K562 (cell line): ENCODE data around the gene IL15RA. TPM values are rescaled to one million over a fixed set of nuclear protein-coding genes. Genes with fewer than 3 reads are reported as not detected.
A peak's percentile ranks its signal among the peaks of the same experiment; 100 is the strongest.

Experiments used
- E2F3 ChIP-seq: fragments of 250-450 bp; sonication (Bioruptor Pico); IDR thresholded peaks from 2 replicates; pipeline ENCODE4 v1.4.0; 2020; ENCODE audit warnings: mild to moderate bottlenecking
- ELF4 ChIP-seq: fragments of 450-650 bp; formaldehyde crosslinking; IDR thresholded peaks from 2 replicates; pipeline ENCODE4 v1.4.0; 2022; ENCODE audit warnings: missing genetic modification characterization
- HMBOX1 ChIP-seq: sonication (generic); IDR thresholded peaks from 2 replicates; pipeline ENCODE4 v1.6.1; 2016
- ILK ChIP-seq: fragments of 450-650 bp; IDR thresholded peaks from 2 replicates; pipeline ENCODE4 v1.6.1; 2016; ENCODE audit warnings: missing genetic modification characterization, low read depth, mild to moderate bottlenecking, missing compliant biosample characterization, moderate library complexity, borderline replicate concordance
- KDM4B ChIP-seq, 2 experiments: fragments of 450-650 bp in 1 of 2; sonication (generic) in 1 of 2; IDR thresholded peaks; 2 replicates each; pipeline ENCODE4 v1.6.1; 2016 to 2017; ENCODE audit warnings: borderline replicate concordance in 2 of 2, antibody characterized with exemption in 1 of 2, low read depth in 1 of 2, mild to moderate bottlenecking in 1 of 2
- MLX ChIP-seq, 2 experiments: fragments of 450-650 bp in 1 of 2; sonication (generic) in 1 of 2; formaldehyde crosslinking; conservative IDR thresholded peaks; 2 replicates each; pipeline versions ENCODE4 v1.4.0 to v1.8.1; 2020 to 2022; ENCODE audit warnings: mild to moderate bottlenecking in 1 of 2, missing genetic modification reagents in 1 of 2
- THRAP3 ChIP-seq: fragments of 450-650 bp; IDR thresholded peaks from 2 replicates; pipeline ENCODE4 v1.6.1; 2016; ENCODE audit warnings: mild to moderate bottlenecking, inconsistent platforms, borderline replicate concordance
- ZC3H4 ChIP-seq: sonication (generic); formaldehyde crosslinking; IDR thresholded peaks from 2 replicates; pipeline ENCODE4 v1.9.0; 2021; ENCODE audit warnings: missing genetic modification reagents, borderline replicate concordance
- polyA plus RNA-seq, 8 experiments: library from polyadenylated mRNA; depleted of rRNA in 4 of 8; stranded (reverse) in 5 of 8; unstranded in 3 of 8; fragments of >200 nt; fragmentation: Nextera tagmentation in 2 of 8; fragmentation: Illumina TruSeq in 1 of 8; extraction: Ambion mirVana in 2 of 8; extraction: Trizol in 1 of 8; gene quantifications; 2 replicates each; pipeline versions ENCODE4 v1.2.1 to v1.2.3, GENCODE V29; 2011 to 2014; ENCODE audit warnings: inconsistent platforms in 1 of 8, missing spikeins in 1 of 8
- total RNA-seq, 7 experiments: library from RNA; depleted of rRNA in 6 of 7; stranded (reverse); fragments of >200 nt in 6 of 7; fragmentation: Illumina TruSeq in 2 of 7; extraction: Trizol in 2 of 7; gene quantifications; 2 replicates each; pipeline versions ENCODE4 v1.2.1 to v1.2.3, GENCODE V29; 2011 to 2021; ENCODE audit warnings: low replicate concordance in 1 of 7
- TF ChIP-seq, protein P1 (sequence below): sonication (generic); formaldehyde crosslinking; IDR thresholded peaks from 2 replicates; pipeline ENCODE4 v1.9.0; 2022; ENCODE audit warnings: mild to moderate bottlenecking, missing genetic modification reagents
- TF ChIP-seq, protein P2 (sequence below), 2 experiments: fragments of 450-650 bp; formaldehyde crosslinking in 1 of 2; IDR thresholded peaks; 2 replicates each; pipeline versions ENCODE4 v1.4.0 to v1.6.1; 2014 to 2020; ENCODE audit warnings: mild to moderate bottlenecking in 2 of 2, borderline replicate concordance in 1 of 2, low read depth in 1 of 2

Gene IL15RA
- total and polyA plus RNA-seq, 9 of the 15 experiments (the other 6 are each of a cell fraction or from before 2014, with no cell fraction given), result 1.2 to 11.7 (median 8.0) TPM

DNA sequence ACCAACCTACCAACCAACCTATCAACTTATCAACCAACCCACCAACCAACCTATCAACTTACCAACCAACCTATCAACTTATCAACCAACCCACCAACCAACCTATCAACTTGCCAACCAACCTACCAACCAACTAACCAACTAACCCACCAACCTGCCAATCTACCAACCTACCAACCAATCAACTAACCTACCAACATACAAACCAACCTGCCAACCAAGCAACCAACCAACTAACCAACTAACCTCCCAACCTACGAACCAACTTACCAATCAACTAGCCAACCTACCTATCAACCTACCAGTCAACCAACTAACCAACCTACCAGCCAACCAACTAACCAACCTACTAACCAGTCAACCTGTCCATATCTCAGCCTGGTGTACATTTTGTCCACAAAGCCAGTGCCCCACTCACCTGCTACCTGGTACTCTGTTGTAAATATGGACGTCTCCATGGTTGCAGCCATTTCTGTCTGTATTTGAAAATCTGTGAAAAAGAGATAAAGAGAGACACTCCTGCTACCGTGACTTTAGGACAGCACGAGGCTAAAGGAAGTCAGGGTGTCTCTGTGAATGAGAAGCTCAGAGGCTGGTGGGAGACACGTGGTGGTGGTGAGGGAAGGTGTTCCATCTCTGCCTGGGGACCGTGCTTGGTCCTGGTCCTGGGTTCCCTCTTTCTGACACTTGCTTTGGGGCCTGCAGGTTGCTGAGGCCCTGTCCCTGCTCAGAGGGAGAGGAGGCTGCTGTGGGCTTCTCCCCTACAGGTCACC lies 41.9 kb upstream of the IL15RA start (continued):
- TF ChIP-seq, protein P1, sequence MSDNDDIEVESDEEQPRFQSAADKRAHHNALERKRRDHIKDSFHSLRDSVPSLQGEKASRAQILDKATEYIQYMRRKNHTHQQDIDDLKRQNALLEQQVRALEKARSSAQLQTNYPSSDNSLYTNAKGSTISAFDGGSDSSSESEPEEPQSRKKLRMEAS (CRISPR knock-in tag), result peak; percentile 84
- TF ChIP-seq ILK (tag) (no peak), ELF4 (CRISPR knock-in tag) (peak; percentile 22; the same call in 1 of the 2 replicates), KDM4B (IDR thresholded peaks at IDR 0.05; ENCODE audit: borderline replicate concordance in 2 of 2, low read depth in 1 of 2) (no peak), HMBOX1 (peak; percentile 100), MLX (CRISPR knock-in tag; conservative IDR thresholded peaks at IDR 0.05) (no peak), ZC3H4 (no peak), E2F3 (CRISPR knock-in tag) (no peak), THRAP3 (no peak)
- TF ChIP-seq, protein P2, sequence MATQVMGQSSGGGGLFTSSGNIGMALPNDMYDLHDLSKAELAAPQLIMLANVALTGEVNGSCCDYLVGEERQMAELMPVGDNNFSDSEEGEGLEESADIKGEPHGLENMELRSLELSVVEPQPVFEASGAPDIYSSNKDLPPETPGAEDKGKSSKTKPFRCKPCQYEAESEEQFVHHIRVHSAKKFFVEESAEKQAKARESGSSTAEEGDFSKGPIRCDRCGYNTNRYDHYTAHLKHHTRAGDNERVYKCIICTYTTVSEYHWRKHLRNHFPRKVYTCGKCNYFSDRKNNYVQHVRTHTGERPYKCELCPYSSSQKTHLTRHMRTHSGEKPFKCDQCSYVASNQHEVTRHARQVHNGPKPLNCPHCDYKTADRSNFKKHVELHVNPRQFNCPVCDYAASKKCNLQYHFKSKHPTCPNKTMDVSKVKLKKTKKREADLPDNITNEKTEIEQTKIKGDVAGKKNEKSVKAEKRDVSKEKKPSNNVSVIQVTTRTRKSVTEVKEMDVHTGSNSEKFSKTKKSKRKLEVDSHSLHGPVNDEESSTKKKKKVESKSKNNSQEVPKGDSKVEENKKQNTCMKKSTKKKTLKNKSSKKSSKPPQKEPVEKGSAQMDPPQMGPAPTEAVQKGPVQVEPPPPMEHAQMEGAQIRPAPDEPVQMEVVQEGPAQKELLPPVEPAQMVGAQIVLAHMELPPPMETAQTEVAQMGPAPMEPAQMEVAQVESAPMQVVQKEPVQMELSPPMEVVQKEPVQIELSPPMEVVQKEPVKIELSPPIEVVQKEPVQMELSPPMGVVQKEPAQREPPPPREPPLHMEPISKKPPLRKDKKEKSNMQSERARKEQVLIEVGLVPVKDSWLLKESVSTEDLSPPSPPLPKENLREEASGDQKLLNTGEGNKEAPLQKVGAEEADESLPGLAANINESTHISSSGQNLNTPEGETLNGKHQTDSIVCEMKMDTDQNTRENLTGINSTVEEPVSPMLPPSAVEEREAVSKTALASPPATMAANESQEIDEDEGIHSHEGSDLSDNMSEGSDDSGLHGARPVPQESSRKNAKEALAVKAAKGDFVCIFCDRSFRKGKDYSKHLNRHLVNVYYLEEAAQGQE (IDR thresholded peaks at IDR 0.05; ENCODE audit: borderline replicate concordance), result no peak
- TF ChIP-seq, protein P2 (CRISPR knock-in tag; IDR thresholded peaks at IDR 0.05; ENCODE audit: low read depth), result no peak
